ENCODE results near the gene CELF6.

- TF ChIP-seq CTCF (IDR thresholded peaks at IDR 0.05): no peak
- TF ChIP-seq POLR2A (IDR thresholded peaks at IDR 0.05): no peak
Measured at GRCh38 chr15:72285402-72285801, 34.6 kb downstream of the CELF6 start.

Data from esophagus squamous epithelium (tissue), 4 donors.